Dendritic cell treated with granulocyte-macrophage colony-stimulating factor and Interleukin-4, amounts not matched to agents 40 ng/mL and 50 ng/mL, for 4 days (primary cell): Measurements from ENCODE around the gene IL17RE.

Experiments used
- H3K27ac Mint-ChIP-seq: one replicate; pipeline ENCODE4 v1.8.0; 2022; ENCODE audit warnings: mild to moderate bottlenecking, mixed read lengths
- H3K27me3 Mint-ChIP-seq: one replicate; pipeline ENCODE4 v1.8.0; 2022; ENCODE audit warnings: mild to moderate bottlenecking, mixed read lengths
- H3K36me3 Mint-ChIP-seq: one replicate; pipeline ENCODE4 v1.8.0; 2022; ENCODE audit warnings: low read depth, mixed read lengths
- H3K4me1 Mint-ChIP-seq: one replicate; pipeline ENCODE4 v1.8.0; 2022; ENCODE audit warnings: low read depth, mixed read lengths
- H3K4me3 Mint-ChIP-seq: one replicate; pipeline ENCODE4 v1.8.0; 2022; ENCODE audit warnings: mild to moderate bottlenecking, moderate library complexity, mixed read lengths
- H3K9me3 Mint-ChIP-seq: one replicate; pipeline ENCODE4 v1.8.0; 2022; ENCODE audit warnings: mixed read lengths
- intact Hi-C: fragments of 100-400 bp; cut with micrococcal nuclease; formaldehyde crosslinking; loops from one replicate; pipeline ENCODE4 v1.15.0; 2022

IL17RE gene

DNA sequence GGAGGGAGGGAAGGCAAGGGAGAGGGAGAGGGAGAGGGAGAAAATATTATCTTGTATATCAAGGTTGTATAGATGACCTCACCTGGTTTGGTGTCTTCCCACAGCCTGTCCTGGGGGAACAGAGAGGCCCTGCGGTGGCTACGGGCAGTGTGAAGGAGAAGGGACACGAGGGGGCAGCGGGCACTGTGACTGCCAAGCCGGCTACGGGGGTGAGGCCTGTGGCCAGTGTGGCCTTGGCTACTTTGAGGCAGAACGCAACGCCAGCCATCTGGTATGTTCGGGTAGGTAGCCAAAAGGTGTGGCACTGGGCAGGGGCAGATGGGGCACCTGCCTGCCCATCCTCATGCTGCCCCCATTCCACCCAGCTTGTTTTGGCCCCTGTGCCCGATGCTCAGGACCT is 38.1 kb downstream of the IL17RE start:
- H3K4me1 Mint-ChIP-seq: peaks cover 6% of the 10 kb centered on the region
- H3K27me3 Mint-ChIP-seq: no peaks in the 10 kb centered on the region
- no peaks in the 10 kb centered on the region for H3K9me3 Mint-ChIP-seq
- intact Hi-C loops: no loop called here
- H3K27ac Mint-ChIP-seq: no peak overlapping the region
- no peak overlapping the region for H3K4me3 Mint-ChIP-seq
- peaks cover 84% of the 10 kb centered on the region for H3K36me3 Mint-ChIP-seq

DNA sequence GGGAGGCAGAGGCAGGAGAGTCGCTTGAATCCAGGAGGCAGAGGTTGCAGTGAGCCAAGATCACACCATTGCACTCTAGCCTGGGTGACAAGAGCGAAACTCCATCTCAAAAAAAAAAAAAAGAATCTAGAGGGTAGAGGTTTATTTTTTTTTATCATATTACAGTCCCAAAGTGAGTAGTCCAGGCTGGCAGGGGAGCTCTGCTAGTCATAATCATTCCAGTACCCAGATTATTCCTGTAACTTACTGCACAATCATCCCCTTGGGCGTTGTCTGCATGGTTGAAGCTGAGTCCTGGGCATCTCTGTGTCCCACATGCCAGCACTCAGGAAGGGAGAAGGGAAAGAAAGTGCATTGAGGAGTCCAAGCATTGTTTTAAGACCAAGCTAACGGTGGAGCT is 39.5 kb downstream of the IL17RE start:
- intact Hi-C loops: no loop called here
- peaks cover 6% of the 10 kb centered on the region for H3K4me1 Mint-ChIP-seq
- H3K9me3 Mint-ChIP-seq: no peaks in the 10 kb centered on the region
- H3K36me3 Mint-ChIP-seq: peaks cover 79% of the 10 kb centered on the region
- H3K27me3 Mint-ChIP-seq: peaks cover 3% of the 10 kb centered on the region
- H3K4me3 Mint-ChIP-seq: no peak overlapping the region
- no peak overlapping the region for H3K27ac Mint-ChIP-seq

- Mint-ChIP-seq H3K4me3 (no peak overlapping the region), H3K4me1 (peaks cover 6% of the 10 kb centered on the region), H3K27ac (no peak overlapping the region), H3K36me3 (peaks cover 69% of the 10 kb centered on the region), H3K27me3 (peaks cover 3% of the 10 kb centered on the region), H3K9me3 (no peaks in the 10 kb centered on the region)
- intact Hi-C loops: no loop called here
These were observed 40.5 kb downstream of the IL17RE start for GRCh38 chr3:9942934-9943690.

GRCh38 chr3:9944271-9944670 is 41.6 kb downstream of the IL17RE start:
- Mint-ChIP-seq H3K27ac (no peak overlapping the region), H3K4me3 (no peak overlapping the region), H3K9me3 (no peaks in the 10 kb centered on the region), H3K27me3 (peaks cover 3% of the 10 kb centered on the region), H3K36me3 (peaks cover 62% of the 10 kb centered on the region), H3K4me1 (peaks cover 6% of the 10 kb centered on the region)
- intact Hi-C loops: no loop called here

- Mint-ChIP-seq H3K4me1 (peaks cover 6% of the 10 kb centered on the region), H3K4me3 (peak overlapping the region; percentile 11), H3K27ac (no peak overlapping the region), H3K27me3 (peaks cover 5% of the 10 kb centered on the region), H3K9me3 (no peaks in the 10 kb centered on the region), H3K36me3 (peaks cover 55% of the 10 kb centered on the region)
- intact Hi-C loops: no loop called here
These were observed 42.7 kb downstream of the IL17RE start for GRCh38 chr3:9945358-9945757.

DNA sequence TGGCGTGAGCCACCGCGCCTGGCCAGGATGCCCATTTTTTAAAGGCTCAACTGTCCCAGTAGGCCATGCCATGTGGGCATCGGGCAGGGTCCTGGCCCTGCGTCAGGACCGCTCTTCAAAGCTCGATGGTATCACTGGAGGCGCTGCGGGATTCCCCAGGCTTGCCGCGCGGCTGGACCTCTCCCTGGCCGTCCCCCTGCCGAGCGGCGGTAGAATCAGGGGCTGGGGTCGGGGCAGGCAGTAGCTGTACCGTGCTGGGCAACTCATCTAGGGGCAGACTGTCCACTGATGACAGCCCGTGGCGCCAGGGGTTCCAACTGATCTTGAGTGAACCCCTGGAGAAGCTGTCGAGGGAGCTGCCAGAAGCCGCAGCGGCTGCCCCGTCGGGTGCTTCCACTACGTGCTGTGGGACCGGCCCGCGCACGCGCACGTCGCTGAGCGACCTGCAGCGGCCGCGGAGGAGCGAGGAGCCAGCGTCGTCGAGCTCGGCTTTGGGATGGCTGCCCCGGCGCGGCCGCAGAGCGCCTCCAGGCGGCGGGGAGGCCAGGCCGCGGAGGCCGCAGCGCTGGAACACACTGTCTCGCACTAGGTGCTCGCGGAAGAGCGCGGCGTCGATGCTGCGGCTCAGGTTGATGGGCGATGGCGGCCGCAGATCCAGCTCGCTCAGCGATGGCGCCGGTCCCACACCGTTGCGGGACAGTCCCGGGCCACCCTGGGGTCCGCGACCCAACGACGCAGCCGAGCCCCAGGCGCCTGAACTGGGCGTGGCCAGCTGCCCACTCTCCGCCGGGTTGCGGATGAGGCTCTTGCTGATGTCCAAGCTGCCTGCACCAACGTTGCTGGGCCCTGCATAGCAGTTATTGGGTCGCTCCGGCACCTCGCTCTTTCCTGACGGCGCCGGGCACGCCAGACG is 43.7 kb downstream of the IL17RE start:
- Mint-ChIP-seq H3K27me3 (peaks cover 13% of the 10 kb centered on the region), H3K27ac (peak overlapping the region; percentile 88), H3K36me3 (peaks cover 44% of the 10 kb centered on the region), H3K4me1 (peaks cover 11% of the 10 kb centered on the region), H3K4me3 (peak overlapping the region; percentile 81), H3K9me3 (no peaks in the 10 kb centered on the region)
- intact Hi-C loops: loop anchor here (2.0 kb wide), 1 partner anchor 14 kb away; the partner anchor contains the start of gene CRELD1

GRCh38 chr3:9947025-9947995 is 44.7 kb downstream of the IL17RE start:
- Mint-ChIP-seq H3K36me3 (peaks cover 35% of the 10 kb centered on the region), H3K27me3 (peaks cover 21% of the 10 kb centered on the region), H3K4me1 (peaks cover 19% of the 10 kb centered on the region), H3K9me3 (no peaks in the 10 kb centered on the region), H3K27ac (no peak overlapping the region), H3K4me3 (peak overlapping the region; percentile 48)
- intact Hi-C loops: loop anchor here (2.0 kb wide), 1 partner anchor 15 kb away; the partner anchor contains the start of gene CRELD1

GRCh38 chr3:9948586-9948985 is 45.9 kb downstream of the IL17RE start:
- H3K4me3 Mint-ChIP-seq: no peak overlapping the region
- H3K4me1 Mint-ChIP-seq: peaks cover 20% of the 10 kb centered on the region
- no peak overlapping the region for H3K27ac Mint-ChIP-seq
- peaks cover 25% of the 10 kb centered on the region for H3K27me3 Mint-ChIP-seq
- H3K36me3 Mint-ChIP-seq: peaks cover 22% of the 10 kb centered on the region
- intact Hi-C loops: no loop called here
- no peaks in the 10 kb centered on the region for H3K9me3 Mint-ChIP-seq

DNA sequence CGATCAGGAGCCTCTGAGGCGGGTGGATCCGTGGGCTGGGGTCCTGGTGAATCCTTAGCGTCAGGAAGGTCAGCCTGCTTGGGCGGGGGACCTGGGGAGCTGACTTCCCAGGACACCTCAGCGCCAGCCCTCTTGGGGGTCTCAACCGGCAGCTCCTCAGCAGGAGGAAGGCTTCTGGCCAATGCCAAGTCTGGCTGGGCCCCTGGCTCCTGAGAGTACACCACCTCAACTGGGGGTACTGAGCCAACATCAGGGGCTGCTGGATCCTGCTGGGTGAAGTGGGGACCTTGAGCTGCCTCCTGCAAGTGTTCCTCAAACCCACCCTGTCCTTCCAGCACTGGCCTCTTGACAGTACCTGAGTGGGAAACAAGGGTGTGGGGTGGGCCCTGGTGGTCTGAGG is 46.5 kb downstream of the IL17RE start:
- Mint-ChIP-seq H3K9me3 (no peaks in the 10 kb centered on the region), H3K4me3 (no peak overlapping the region)
- intact Hi-C loops: no loop called here

GRCh38 chr3:9949626-9950025 is 47.0 kb downstream of the IL17RE start:
- H3K4me1 Mint-ChIP-seq: peaks cover 24% of the 10 kb centered on the region
- no peak overlapping the region for H3K4me3 Mint-ChIP-seq
- H3K27me3 Mint-ChIP-seq: peaks cover 25% of the 10 kb centered on the region

More for the DNA sequence above, 46.5 kb downstream of the IL17RE start:
- Mint-ChIP-seq H3K27me3 (peaks cover 25% of the 10 kb centered on the region), H3K36me3 (peaks cover 17% of the 10 kb centered on the region), H3K27ac (no peak overlapping the region), H3K4me1 (peaks cover 20% of the 10 kb centered on the region)

GRCh38 chr3:9951126-9951525 is 48.5 kb downstream of the IL17RE start:
- H3K4me1 Mint-ChIP-seq: peaks cover 25% of the 10 kb centered on the region
- peaks cover 24% of the 10 kb centered on the region for H3K27me3 Mint-ChIP-seq
- no peak overlapping the region for H3K4me3 Mint-ChIP-seq
- intact Hi-C loops: no loop called here
- H3K36me3 Mint-ChIP-seq: peaks cover 3% of the 10 kb centered on the region
- no peaks in the 10 kb centered on the region for H3K9me3 Mint-ChIP-seq
- H3K27ac Mint-ChIP-seq: no peak overlapping the region

More at GRCh38 chr3:9949626-9950025, 47.0 kb downstream of the IL17RE start:
- Mint-ChIP-seq H3K36me3 (peaks cover 12% of the 10 kb centered on the region), H3K9me3 (no peaks in the 10 kb centered on the region), H3K27ac (no peak overlapping the region)
- intact Hi-C loops: no loop called here

DNA sequence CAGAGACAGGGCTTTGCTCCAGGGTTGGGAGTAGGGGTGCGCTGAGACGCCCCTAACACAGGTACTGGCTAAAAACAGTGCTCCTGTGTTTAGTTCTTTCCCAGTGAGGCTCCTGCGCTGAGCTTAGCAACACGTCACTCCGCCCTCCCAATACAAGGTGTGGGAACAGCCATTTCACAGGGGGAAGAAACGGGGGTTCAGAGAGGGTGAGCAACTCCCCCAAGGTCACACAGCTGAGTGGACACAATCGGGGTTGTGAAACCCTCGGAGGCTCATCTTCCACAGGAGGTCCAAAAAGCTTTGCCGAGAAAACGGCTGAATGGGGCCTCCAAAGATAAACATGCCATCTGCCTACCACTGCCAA is 48.9 kb downstream of the IL17RE start:
- Mint-ChIP-seq H3K9me3 (no peaks in the 10 kb centered on the region), H3K27me3 (peaks cover 22% of the 10 kb centered on the region), H3K36me3 (no peaks in the 10 kb centered on the region), H3K4me3 (peak overlapping the region; percentile 81), H3K4me1 (peaks cover 22% of the 10 kb centered on the region), H3K27ac (no peak overlapping the region)
- intact Hi-C loops: no loop called here

DNA sequence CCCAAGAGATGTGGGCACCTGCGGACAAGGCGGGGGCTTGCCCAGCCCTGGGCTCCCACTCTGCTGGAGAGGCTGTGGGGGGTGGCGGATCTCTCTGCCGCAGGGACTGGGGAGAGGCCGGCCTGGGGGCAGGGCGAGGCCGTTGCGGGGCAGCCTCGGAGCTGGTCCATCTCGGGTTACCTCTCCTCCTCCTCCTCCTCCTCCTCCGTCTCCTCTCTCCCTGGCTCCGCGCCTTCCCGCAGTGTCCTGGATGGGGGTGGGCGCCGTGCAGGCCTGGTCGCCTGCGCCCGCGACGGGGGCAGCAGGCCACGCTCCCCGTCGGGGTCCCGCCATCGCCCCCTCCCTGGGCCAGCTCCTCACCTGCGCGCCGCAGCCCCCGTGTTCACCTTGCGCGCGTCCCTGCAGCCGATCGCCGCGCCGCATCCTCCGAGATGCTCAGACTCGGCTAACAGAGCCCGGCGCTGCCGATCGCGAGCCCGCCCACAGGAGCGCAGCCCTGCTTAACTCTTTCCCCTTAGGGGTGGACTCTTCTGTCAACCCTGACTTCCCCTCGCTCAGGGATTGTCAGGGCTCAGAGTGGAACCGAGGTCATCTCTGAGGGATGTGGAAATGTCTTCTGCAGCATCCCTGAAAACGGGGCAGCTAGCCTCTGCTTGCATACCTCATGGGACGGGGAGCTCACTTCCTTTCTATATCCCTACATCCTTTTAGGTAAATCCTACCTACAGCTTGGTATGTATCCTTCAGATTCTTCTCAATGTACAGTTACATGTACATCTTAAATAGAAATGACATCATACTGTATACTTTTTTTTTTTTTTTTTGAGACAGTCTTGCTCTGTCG is 49.5 kb downstream of the IL17RE start, which contains the start of gene PRRT3:
Gene PRRT3 (minus strand): TSS at position 447 of the 844 bp plus-strand sequence. CDS start 2,293 bp downstream, outside the sequence.
- Mint-ChIP-seq H3K27me3 (peaks cover 22% of the 10 kb centered on the region), H3K36me3 (no peaks in the 10 kb centered on the region), H3K9me3 (no peaks in the 10 kb centered on the region), H3K4me3 (peak within 1 kb of the TSS; percentile 81), H3K4me1 (peaks cover 22% of the 10 kb centered on the region), H3K27ac (no peak within 1 kb of the TSS)
- intact Hi-C loops: no loop called here
